Keratinocyte (primary cell): ENCODE data around the gene C1orf53.

Experiments used
- EZH2 ChIP-seq: IDR thresholded peaks from one replicate; pipeline ENCODE4 v1.6.1; 2012; ENCODE audit warnings: inconsistent platforms, mild to moderate bottlenecking, low read length, moderate library complexity
- TF ChIP-seq, protein P1 (sequence below), 3 experiments: IDR thresholded peaks in 1 of 3; conservative IDR thresholded peaks in 1 of 3; optimal IDR thresholded peaks in 1 of 3; 2 replicates in 2 of 3; 3 replicates in 1 of 3; pipeline versions ENCODE3 to v1.5.1; 2011; ENCODE audit warnings: low read length in 3 of 3, mild to moderate bottlenecking in 3 of 3, moderate library complexity in 2 of 3, control low read depth in 1 of 3, inconsistent platforms in 1 of 3; ENCODE audit not compliant: insufficient read depth in 2 of 3; ENCODE audit errors: extremely low read depth in 1 of 3

GRCh38 chr1:197899037-197899436 lies 3.4 kb upstream of the C1orf53 start:
- TF ChIP-seq, protein P1, sequence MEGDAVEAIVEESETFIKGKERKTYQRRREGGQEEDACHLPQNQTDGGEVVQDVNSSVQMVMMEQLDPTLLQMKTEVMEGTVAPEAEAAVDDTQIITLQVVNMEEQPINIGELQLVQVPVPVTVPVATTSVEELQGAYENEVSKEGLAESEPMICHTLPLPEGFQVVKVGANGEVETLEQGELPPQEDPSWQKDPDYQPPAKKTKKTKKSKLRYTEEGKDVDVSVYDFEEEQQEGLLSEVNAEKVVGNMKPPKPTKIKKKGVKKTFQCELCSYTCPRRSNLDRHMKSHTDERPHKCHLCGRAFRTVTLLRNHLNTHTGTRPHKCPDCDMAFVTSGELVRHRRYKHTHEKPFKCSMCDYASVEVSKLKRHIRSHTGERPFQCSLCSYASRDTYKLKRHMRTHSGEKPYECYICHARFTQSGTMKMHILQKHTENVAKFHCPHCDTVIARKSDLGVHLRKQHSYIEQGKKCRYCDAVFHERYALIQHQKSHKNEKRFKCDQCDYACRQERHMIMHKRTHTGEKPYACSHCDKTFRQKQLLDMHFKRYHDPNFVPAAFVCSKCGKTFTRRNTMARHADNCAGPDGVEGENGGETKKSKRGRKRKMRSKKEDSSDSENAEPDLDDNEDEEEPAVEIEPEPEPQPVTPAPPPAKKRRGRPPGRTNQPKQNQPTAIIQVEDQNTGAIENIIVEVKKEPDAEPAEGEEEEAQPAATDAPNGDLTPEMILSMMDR (optimal IDR thresholded peaks at IDR 0.05 in 1 of 3, IDR thresholded peaks at IDR 0.05 in 1 of 3, conservative IDR thresholded peaks at IDR 0.05 in 1 of 3; ENCODE audit: extremely low read depth in 1 of 3, insufficient read depth in 2 of 3, low read length in 3 of 3) = no peak
- no peak for TF ChIP-seq EZH2
